Liver (tissue), 9 donors: ENCODE measurements around the gene NEK6. TPM values are rescaled to one million over a fixed set of nuclear protein-coding genes. Genes with fewer than 3 reads are reported as not detected.

Source experiments
- DNase-seq: peaks from one replicate; pipeline ENCODE4 v3.0.0-alpha.2; 2017; ENCODE audit warnings: low spot score
- H3K27ac ChIP-seq, 2 donors: one replicate each; pipeline ENCODE4 v1.7.0; 2013; ENCODE audit warnings: inconsistent platforms in 2 of 2, low read length in 2 of 2, control low read depth in 1 of 2, low read depth in 1 of 2, mild to moderate bottlenecking in 1 of 2
- H3K27me3 ChIP-seq, 4 donors: one replicate each; pipeline versions ENCODE4 v1.6.1 to v1.7.0; 2013; ENCODE audit warnings: low read length in 3 of 4, inconsistent platforms in 1 of 4, mild to moderate bottlenecking in 1 of 4, moderate library complexity in 1 of 4; ENCODE audit not compliant: control insufficient read depth in 4 of 4, insufficient read depth in 4 of 4
- H3K36me3 ChIP-seq, 4 donors: one replicate each; pipeline versions ENCODE4 v1.6.1 to v1.7.0; 2013; ENCODE audit warnings: low read length in 3 of 4, mild to moderate bottlenecking in 3 of 4, low read depth in 1 of 4, moderate library complexity in 1 of 4; ENCODE audit not compliant: control insufficient read depth in 4 of 4, insufficient read depth in 3 of 4
- H3K4me1 ChIP-seq, 4 donors: one replicate each; pipeline versions ENCODE4 v1.6.1 to v1.7.0; 2013; ENCODE audit warnings: low read length in 3 of 4, mild to moderate bottlenecking in 3 of 4, moderate library complexity in 1 of 4; ENCODE audit not compliant: control insufficient read depth in 4 of 4, insufficient read depth in 4 of 4
- H3K4me3 ChIP-seq, 3 donors: one replicate each; pipeline versions ENCODE4 v1.6.1 to v1.7.0; 2013; ENCODE audit warnings: low read length in 3 of 3, control low read depth in 1 of 3, low read depth in 1 of 3, mild to moderate bottlenecking in 1 of 3
- H3K9ac ChIP-seq, 2 donors: one replicate each; pipeline ENCODE4 v1.7.0; 2013; ENCODE audit warnings: low read length in 2 of 2, mild to moderate bottlenecking in 2 of 2, moderate library complexity in 2 of 2, control low read depth in 1 of 2, low read depth in 1 of 2
- H3K9me3 ChIP-seq, 4 donors: one replicate each; pipeline versions ENCODE4 v1.6.1 to v1.7.0; 2013; ENCODE audit warnings: low read length in 3 of 4; ENCODE audit not compliant: control insufficient read depth in 4 of 4
- ATF3 ChIP-seq: IDR thresholded peaks from 2 replicates; pipeline ENCODE4 v1.6.1; 2016; ENCODE audit warnings: antibody characterized with exemption
- CTCF ChIP-seq: fragments of 150-350 bp; IDR thresholded peaks from 2 replicates; pipeline ENCODE4 v1.5.1; 2017; ENCODE audit warnings: improper control_type of control experiment, low read depth, low read length; ENCODE audit not compliant: missing input control
- EGR1 ChIP-seq, 2 donors: IDR thresholded peaks; 2 replicates each; pipeline ENCODE4 v1.6.1; 2016 to 2018; ENCODE audit warnings: antibody characterized with exemption in 2 of 2, low read depth in 2 of 2
- FOXA1 ChIP-seq: IDR thresholded peaks from 2 replicates; pipeline ENCODE4 v1.6.1; 2016; ENCODE audit warnings: antibody characterized with exemption
- GABPA ChIP-seq, 2 donors: IDR thresholded peaks in 1 of 2; conservative IDR thresholded peaks in 1 of 2; 2 replicates each; pipeline ENCODE4 v1.6.1; 2016; ENCODE audit warnings: antibody characterized with exemption in 2 of 2, mild to moderate bottlenecking in 1 of 2, moderate library complexity in 1 of 2
- HNF4A ChIP-seq, 2 donors: conservative IDR thresholded peaks; 2 replicates each; pipeline ENCODE4 v1.6.1; 2016; ENCODE audit warnings: antibody characterized with exemption in 2 of 2, mild to moderate bottlenecking in 2 of 2
- HNF4G ChIP-seq: IDR thresholded peaks from 2 replicates; pipeline ENCODE4 v1.6.1; 2016; ENCODE audit warnings: antibody characterized with exemption
- JUND ChIP-seq, 2 donors: IDR thresholded peaks; 2 replicates each; pipeline ENCODE4 v1.6.1; 2016; ENCODE audit warnings: antibody characterized with exemption in 2 of 2
- NR2F2 ChIP-seq: IDR thresholded peaks from 2 replicates; pipeline ENCODE4 v1.6.1; 2016; ENCODE audit warnings: antibody characterized with exemption
- RAD21 ChIP-seq, 2 donors: IDR thresholded peaks; 2 replicates each; pipeline ENCODE4 v1.6.1; 2016; ENCODE audit warnings: antibody characterized with exemption in 2 of 2, mild to moderate bottlenecking in 2 of 2
- REST ChIP-seq: IDR thresholded peaks from 2 replicates; pipeline ENCODE4 v1.6.1; 2016; ENCODE audit warnings: antibody characterized with exemption, mild to moderate bottlenecking
- SP1 ChIP-seq: IDR thresholded peaks from 2 replicates; pipeline ENCODE4 v1.6.1; 2018; ENCODE audit warnings: antibody characterized with exemption, mild to moderate bottlenecking
- TAF1 ChIP-seq: conservative IDR thresholded peaks from 2 replicates; pipeline ENCODE4 v1.6.1; 2016; ENCODE audit warnings: antibody characterized with exemption, mild to moderate bottlenecking
- YY1 ChIP-seq: IDR thresholded peaks from 2 replicates; pipeline ENCODE4 v1.6.1; 2016; ENCODE audit warnings: antibody characterized with exemption, mild to moderate bottlenecking
- ZBTB33 ChIP-seq: IDR thresholded peaks from 2 replicates; pipeline ENCODE4 v1.6.1; 2016; ENCODE audit warnings: antibody characterized with exemption
- WGBS: extraction: QIAGEN DNeasy Blood & Tissue Kit; methylation state at CpG from one replicate; pipeline ENCODE4 v1.1.7; 2013; 5-methylcytosine and 5-hydroxymethylcytosine counted together
- polyA plus RNA-seq, 2 donors: library from polyadenylated mRNA; stranded (reverse) in 1 of 2; unstranded in 1 of 2; fragments of 200-250 nt in 1 of 2; fragments of >200 nt in 1 of 2; fragmentation: Nextera tagmentation in 1 of 2; extraction: Ambion mirVana in 1 of 2; gene quantifications; one replicate each; pipeline versions ENCODE4 v1.2.1 to v1.2.3, GENCODE V29; 2013 to 2015
- total RNA-seq, 2 donors: library from RNA; depleted of rRNA; stranded (reverse); fragments of >200 nt; gene quantifications; one replicate each; pipeline ENCODE4 v1.2.3, GENCODE V29; 2014
- donor health status: healthy.
- donor health status: healthy.
- donor health status: healthy.
- donor health status: healthy.
- donor health status: healthy.

The NEK6 gene
- total and polyA plus RNA-seq, 4 donors = 32.5 to 49.7 (median 42.5) TPM

- H3K4me1 ChIP-seq = no peaks in the 10 kb centered on the region
- no peak for DNase-seq
- no peak overlapping the region for H3K9ac ChIP-seq
- no peaks in the 10 kb centered on the region for H3K27me3 ChIP-seq
- WGBS = 82% methylated on average over 26 of the region's 26 CpGs
- no peaks in the 10 kb centered on the region for H3K9me3 ChIP-seq
- H3K36me3 ChIP-seq = peaks cover 4 to 65% (median 20%) of the 10 kb centered on the region in 4 donors
- H3K4me3 ChIP-seq = no peak overlapping the region
- peak overlapping the region in 1 of 2 donors; percentile 10 for H3K27ac ChIP-seq
- TF ChIP-seq YY1 = no peak
- TF ChIP-seq NR2F2 = no peak
- TF ChIP-seq JUND (IDR thresholded peaks at IDR 0.05) = no peak
- no peak for TF ChIP-seq SP1
- TF ChIP-seq EGR1 (IDR thresholded peaks at IDR 0.05; ENCODE audit: low read depth in 2 of 2) = no peak
- TF ChIP-seq ATF3 = no peak
- no peak for TF ChIP-seq HNF4A (conservative IDR thresholded peaks at IDR 0.05)
- TF ChIP-seq REST = no peak
- TF ChIP-seq ZBTB33 = no peak
- no peak for TF ChIP-seq CTCF
- no peak for TF ChIP-seq FOXA1
- TF ChIP-seq TAF1 = no peak
- TF ChIP-seq GABPA (IDR thresholded peaks at IDR 0.05 in 1 of 2, conservative IDR thresholded peaks at IDR 0.05 in 1 of 2) = no peak
- no peak for TF ChIP-seq HNF4G
- TF ChIP-seq RAD21 (IDR thresholded peaks at IDR 0.05) = no peak
Observed at GRCh38 chr9:124342776-124343485, 85.2 kb downstream of the NEK6 start.
